A549 treated with RU486 at 1 μM for 4 hours (cell line): ENCODE results near the gene NFIC. TPM values are rescaled to one million over a fixed set of nuclear protein-coding genes. Genes with fewer than 3 reads are reported as not detected.

Experiments used
- total RNA-seq: library from RNA; stranded (reverse); fragments of 200-300 nt; extraction: Qiagen RNA extraction; gene quantifications from 5 replicates; pipeline ENCODE4 v1.2.3, GENCODE V29; 2022; ENCODE audit warnings: low read depth

Gene NFIC
- total RNA-seq = 29.5 to 46.3 TPM (median 41.6 TPM) in 5 replicates

DNA sequence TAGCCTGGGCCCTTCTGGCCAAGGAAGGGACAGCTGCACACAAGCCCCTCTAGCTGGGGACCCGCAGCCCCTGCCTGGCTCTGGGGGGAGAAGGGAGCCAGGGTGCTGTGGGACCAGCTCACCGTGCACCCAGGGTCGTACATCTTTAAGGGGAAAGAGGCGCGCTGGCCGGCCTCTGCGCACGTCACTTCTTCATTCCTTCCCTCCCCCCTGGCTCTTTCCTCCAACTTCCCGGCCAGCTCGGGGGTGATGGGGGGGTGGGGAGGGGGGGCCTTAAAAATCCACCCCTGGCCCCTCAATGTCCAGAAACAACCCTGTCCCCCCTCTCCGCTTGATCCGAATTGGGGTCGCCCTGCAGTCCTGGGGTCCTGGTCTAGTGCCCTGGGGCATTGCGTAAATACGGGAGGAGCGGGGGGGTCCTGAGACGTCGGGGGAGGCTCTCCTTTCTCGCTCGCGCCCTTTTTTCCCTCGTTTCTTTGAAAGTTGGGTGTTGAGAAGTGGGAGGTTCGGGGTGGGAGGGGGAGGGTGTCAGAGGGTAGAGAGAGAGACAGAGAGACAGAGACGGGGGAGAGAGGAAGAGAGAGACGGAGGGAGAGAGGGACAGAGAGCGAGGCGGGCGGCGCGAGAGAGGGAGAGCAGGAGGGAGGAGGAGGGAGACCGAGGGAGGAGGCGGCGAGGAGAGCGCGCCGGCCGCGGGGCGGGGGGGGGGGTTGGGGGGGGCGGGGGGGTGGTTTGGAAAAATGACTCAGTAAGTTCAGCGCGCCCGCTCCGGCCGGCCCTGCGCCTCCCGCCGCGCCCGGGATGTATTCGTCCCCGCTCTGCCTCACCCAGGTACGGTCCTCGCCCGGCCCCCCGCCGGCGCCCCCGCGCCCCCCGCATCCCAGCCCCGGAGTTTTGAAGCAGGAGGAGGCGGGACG, at the start of gene NFIC:
Gene NFIC, plus strand, starts transcription at position 748 of the 917 bp plus-strand sequence. Its CDS starts 54 bp downstream, at position 802.

DNA sequence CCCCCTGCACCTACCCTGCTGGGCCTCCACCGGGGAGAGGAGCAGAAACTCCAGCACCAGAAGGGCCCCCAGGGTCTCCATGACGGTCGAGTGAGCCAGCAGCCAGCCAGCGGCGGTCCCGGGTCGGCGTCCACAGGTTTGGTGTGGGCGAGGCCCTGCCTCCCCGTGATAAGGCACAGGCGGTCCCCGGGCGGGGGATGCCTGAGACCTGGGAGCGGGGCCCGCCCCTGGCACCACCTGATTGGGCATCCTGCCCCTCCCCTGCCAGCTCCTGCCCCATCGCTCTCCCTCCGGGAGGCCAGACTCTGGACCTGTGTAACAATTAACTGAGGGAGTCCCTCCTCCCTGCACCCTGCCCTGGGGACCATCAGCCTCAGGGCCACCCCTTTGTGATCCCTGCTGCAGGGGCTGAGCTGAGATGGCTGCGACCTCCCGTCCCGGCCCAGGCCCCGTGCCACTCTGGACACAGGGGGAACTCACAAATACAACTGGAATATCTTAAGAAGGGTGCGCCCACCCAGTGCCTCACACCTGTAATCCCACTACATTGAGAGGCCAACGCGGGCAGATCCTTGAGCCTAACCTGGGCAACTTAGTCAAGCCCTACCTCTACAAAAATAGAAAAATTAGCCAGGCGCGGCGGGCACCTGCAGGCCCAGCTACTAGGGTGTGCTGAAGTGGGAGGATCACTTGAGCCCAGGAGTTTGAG, 114.2 kb downstream of the NFIC start, which contains the start of gene SMIM24:
Gene SMIM24, minus strand, starts transcription at position 143 of the 709 bp plus-strand sequence. Its CDS starts 62 bp downstream, at position 81.

GRCh38 chr19:3483226-3483628, 116.8 kb downstream of the NFIC start, which contains the start of gene SMIM44:
SMIM44 (minus strand) TSS chr19:3483441; CDS start chr19:3483403, 38 bp downstream.

GRCh38 chr19:3500429-3501101, 134.2 kb downstream of the NFIC start, which contains the start of gene DOHH:
DOHH (minus strand) TSS chr19:3500674; CDS start chr19:3496814, 3,860 bp downstream.

GRCh38 chr19:3505598-3506383, 139.4 kb downstream of the NFIC start, which contains the start of gene FZR1:
FZR1 (plus strand) TSS chr19:3506311; CDS start chr19:3522990, 16,679 bp downstream.

Other genes starting within 250 kb of the NFIC start
- 0.16 to 0.19 TPM (median 0.16 TPM) in 3 of 5 replicates, not detected in the others for gene GNA15, start 230.6 kb upstream of the NFIC start, total RNA-seq
- gene S1PR4, start 187.8 kb upstream of the NFIC start, total RNA-seq = 0.15 to 0.56 TPM (median 0.29 TPM) in 3 of 5 replicates, not detected in the others
- gene NCLN, start 180.7 kb upstream of the NFIC start, total RNA-seq = 66.3 to 88.6 TPM (median 84.2 TPM) in 5 replicates
- 0.30 to 0.57 TPM (median 0.44 TPM) in 5 replicates for gene CELF5, start 141.9 kb upstream of the NFIC start, total RNA-seq
- 0.61 to 0.89 TPM (median 0.70 TPM) in 5 replicates for gene SMIM24, start 113.9 kb downstream of the NFIC start, total RNA-seq
- not detected in 5 replicates for gene SMIM44, start 116.9 kb downstream of the NFIC start, total RNA-seq
- gene DOHH, start 134.1 kb downstream of the NFIC start, total RNA-seq = 12.4 to 20.5 TPM (median 18.9 TPM) in 5 replicates
- gene FZR1, start 139.7 kb downstream of the NFIC start, total RNA-seq = 18.0 to 38.0 TPM (median 28.5 TPM) in 5 replicates
- gene TEKTIP1, start 172.6 kb downstream of the NFIC start, total RNA-seq = not detected in 5 replicates
- gene MFSD12, start 191.0 kb downstream of the NFIC start, total RNA-seq = 112 to 171 TPM (median 162 TPM) in 5 replicates
- 44.8 to 73.0 TPM (median 63.6 TPM) in 5 replicates for gene HMG20B, start 206.4 kb downstream of the NFIC start, total RNA-seq
- gene GIPC3, start 218.9 kb downstream of the NFIC start, total RNA-seq = 0.11 to 0.32 TPM (median 0.17 TPM) in 5 replicates
- gene TBXA2R, start 240.3 kb downstream of the NFIC start, total RNA-seq = 0.36 to 0.93 TPM (median 0.72 TPM) in 5 replicates